Keratinocyte (primary cell): Measurements from ENCODE around the gene THAP3. TPM values are rescaled to one million over a fixed set of nuclear protein-coding genes. Genes with fewer than 3 reads are reported as not detected.

Experiments
- DNase-seq: peaks from one replicate; pipeline ENCODE4 v3.0.0-alpha.2; 2011; ENCODE audit warnings: low read depth, missing footprints, low spot score
- FAIRE-seq: peaks from 2 replicates; lab custom pipeline; 2011; peaks lifted over from hg19 to GRCh38; lab: Jason Lieb, UNC
- H2AFZ ChIP-seq: 2 replicates; pipeline ENCODE4 v1.6.0; 2012; ENCODE audit warnings: low read length, control low read depth, inconsistent platforms; ENCODE audit not compliant: control insufficient read depth
- H3K27ac ChIP-seq: 2 replicates; pipeline ENCODE4 v1.5.1; 2011; ENCODE audit warnings: low read length; ENCODE audit not compliant: control insufficient read depth, insufficient read depth
- H3K27me3 ChIP-seq: 3 replicates; pipeline ENCODE4 v1.6.0; 2011; ENCODE audit warnings: low read length; ENCODE audit not compliant: control insufficient read depth, insufficient read depth; ENCODE audit errors: extremely low read depth
- H3K36me3 ChIP-seq, 2 experiments: 2 replicates in 1 of 2; 3 replicates in 1 of 2; pipeline ENCODE4 v1.5.1; 2011; ENCODE audit warnings: low read length in 2 of 2, mild to moderate bottlenecking in 1 of 2; ENCODE audit not compliant: control insufficient read depth in 2 of 2, insufficient read depth in 2 of 2; ENCODE audit errors: extremely low read depth in 1 of 2
- H3K4me1 ChIP-seq: 3 replicates; pipeline ENCODE4 v1.5.1; 2011; ENCODE audit warnings: low read length; ENCODE audit not compliant: control insufficient read depth, insufficient read depth; ENCODE audit errors: extremely low read depth
- H3K4me2 ChIP-seq: 3 replicates; pipeline ENCODE4 v1.6.0; 2011; ENCODE audit warnings: low read depth, low read length; ENCODE audit not compliant: control insufficient read depth, insufficient read depth; ENCODE audit errors: extremely low read depth
- H3K4me3 ChIP-seq, 3 experiments: fragments of 200-600 bp in 1 of 3; sonication (generic) in 1 of 3; 2 replicates in 2 of 3; 3 replicates in 1 of 3; pipeline ENCODE4 v1.5.1; 2011 to 2016; ENCODE audit warnings: low read length in 3 of 3, mild to moderate bottlenecking in 3 of 3, control low read depth in 2 of 3, inconsistent platforms in 1 of 3, low read depth in 1 of 3, mixed read lengths in 1 of 3, mixed run types in 1 of 3, moderate library complexity in 1 of 3; ENCODE audit not compliant: control insufficient read depth in 2 of 3, insufficient read depth in 2 of 3; ENCODE audit errors: extremely low read depth in 1 of 3
- H3K79me2 ChIP-seq: 2 replicates; pipeline ENCODE4 v1.6.0; 2012; ENCODE audit warnings: low read length; ENCODE audit not compliant: control insufficient read depth, insufficient read depth
- H3K9ac ChIP-seq: 3 replicates; pipeline ENCODE4 v1.6.0; 2011; ENCODE audit warnings: low read length; ENCODE audit not compliant: control insufficient read depth, insufficient read depth; ENCODE audit errors: extremely low read depth
- H3K9me1 ChIP-seq: 3 replicates; pipeline ENCODE4 v1.6.0; 2011; ENCODE audit warnings: low read length; ENCODE audit not compliant: control insufficient read depth, insufficient read depth; ENCODE audit errors: extremely low read depth
- H3K9me3 ChIP-seq: 2 replicates; pipeline ENCODE4 v1.5.1; 2012; ENCODE audit warnings: low read depth, low read length; ENCODE audit not compliant: control insufficient read depth
- H4K20me1 ChIP-seq: 3 replicates; pipeline ENCODE4 v1.6.0; 2011; ENCODE audit warnings: low read length; ENCODE audit not compliant: control insufficient read depth, insufficient read depth; ENCODE audit errors: extremely low read depth
- CTCF ChIP-seq, 3 experiments: IDR thresholded peaks in 1 of 3; conservative IDR thresholded peaks in 1 of 3; optimal IDR thresholded peaks in 1 of 3; 2 replicates in 2 of 3; 3 replicates in 1 of 3; pipeline versions ENCODE3 to v1.5.1; 2011; ENCODE audit warnings: low read length in 3 of 3, mild to moderate bottlenecking in 3 of 3, moderate library complexity in 2 of 3, control low read depth in 1 of 3, inconsistent platforms in 1 of 3; ENCODE audit not compliant: insufficient read depth in 2 of 3; ENCODE audit errors: extremely low read depth in 1 of 3
- EZH2 ChIP-seq: IDR thresholded peaks from one replicate; pipeline ENCODE4 v1.6.1; 2012; ENCODE audit warnings: inconsistent platforms, mild to moderate bottlenecking, low read length, moderate library complexity
- dilution Hi-C: fragments of 300-500 bp; cut with MboI; formaldehyde crosslinking; loops from one replicate; pipeline ENCODE4 v1.7.0; 2020; ENCODE audit warnings: low sequenced_read_pairs; ENCODE audit not compliant: extremely low pct_ligation_motif_present
- polyA plus RNA-seq, 5 experiments: library from polyadenylated mRNA; depleted of rRNA in 3 of 5; stranded (reverse) in 3 of 5; stranded (forward) in 1 of 5; unstranded in 1 of 5; fragments of >200 nt; gene quantifications; 1 replicate in 1 of 5; 2 replicates in 3 of 5; 3 replicates in 1 of 5; pipeline versions ENCODE4 v1.2.1 to v1.2.3, GENCODE V29; 2011 to 2012; ENCODE audit warnings: missing spikeins in 2 of 5, low read depth in 1 of 5, low replicate concordance in 1 of 5

Gene THAP3
- polyA plus RNA-seq, 1 donor (not counting 4 experiments of a cell fraction or from before 2014, with no cell fraction given) = 5.1 TPM

GRCh38 chr1:6584126-6585080, 40.3 kb upstream of the THAP3 start:
- H3K27me3 ChIP-seq = no peaks in the 10 kb centered on the region
- H4K20me1 ChIP-seq = peaks cover 21% of the 10 kb centered on the region
- no peak overlapping the region for H3K4me2 ChIP-seq
- dilution Hi-C loops = no loop called here
- DNase-seq (no peak), FAIRE-seq (no peak)
- peaks cover 47% of the 10 kb centered on the region for H3K4me1 ChIP-seq
- no peak overlapping the region for H2AFZ ChIP-seq
- H3K79me2 ChIP-seq = peaks cover 18% of the 10 kb centered on the region
- no peaks in the 10 kb centered on the region for H3K9me3 ChIP-seq
- H3K27ac ChIP-seq = no peak overlapping the region
- H3K36me3 ChIP-seq = peaks cover 6 to 22% of the 10 kb centered on the region in 2 experiments
- H3K9me1 ChIP-seq = peaks cover 7% of the 10 kb centered on the region
- TF ChIP-seq EZH2 (no peak), CTCF (optimal IDR thresholded peaks at IDR 0.05 in 1 of 3, IDR thresholded peaks at IDR 0.05 in 1 of 3, conservative IDR thresholded peaks at IDR 0.05 in 1 of 3; ENCODE audit: extremely low read depth in 1 of 3, insufficient read depth in 2 of 3, low read length in 3 of 3) (peak in 2 of 3 experiments; percentile 9 to 18)
- H3K4me3 ChIP-seq = no peak overlapping the region
- H3K9ac ChIP-seq = no peak overlapping the region

GRCh38 chr1:6585081-6585722, 39.5 kb upstream of the THAP3 start:
- no peak overlapping the region for H3K9ac ChIP-seq
- no peak for DNase-seq
- H3K4me1 ChIP-seq = peaks cover 52% of the 10 kb centered on the region
- H3K79me2 ChIP-seq = peaks cover 14% of the 10 kb centered on the region
- H3K27me3 ChIP-seq = no peaks in the 10 kb centered on the region
- peaks cover 23% of the 10 kb centered on the region for H4K20me1 ChIP-seq
- H3K36me3 ChIP-seq = peaks cover 9 to 30% of the 10 kb centered on the region in 2 experiments
- H2AFZ ChIP-seq = no peak overlapping the region
- dilution Hi-C loops = no loop called here
- no peak overlapping the region for H3K4me3 ChIP-seq
- H3K9me3 ChIP-seq = no peaks in the 10 kb centered on the region
- peaks cover 7% of the 10 kb centered on the region for H3K9me1 ChIP-seq
- H3K4me2 ChIP-seq = no peak overlapping the region
- no peak for TF ChIP-seq EZH2
- TF ChIP-seq CTCF (optimal IDR thresholded peaks at IDR 0.05 in 1 of 3, IDR thresholded peaks at IDR 0.05 in 1 of 3, conservative IDR thresholded peaks at IDR 0.05 in 1 of 3; ENCODE audit: extremely low read depth in 1 of 3, insufficient read depth in 2 of 3, low read length in 3 of 3) = no peak
- no peak for FAIRE-seq
- H3K27ac ChIP-seq = no peak overlapping the region
